GM12874 (cell line): ENCODE measurements around the gene SCO2.

Source experiments
- CTCF ChIP-seq: IDR thresholded peaks from 2 replicates; pipeline ENCODE4 v1.5.1; 2011; ENCODE audit warnings: low read depth, mild to moderate bottlenecking, control low read depth, low read length, moderate library complexity; ENCODE audit not compliant: insufficient read depth

Gene SCO2

DNA sequence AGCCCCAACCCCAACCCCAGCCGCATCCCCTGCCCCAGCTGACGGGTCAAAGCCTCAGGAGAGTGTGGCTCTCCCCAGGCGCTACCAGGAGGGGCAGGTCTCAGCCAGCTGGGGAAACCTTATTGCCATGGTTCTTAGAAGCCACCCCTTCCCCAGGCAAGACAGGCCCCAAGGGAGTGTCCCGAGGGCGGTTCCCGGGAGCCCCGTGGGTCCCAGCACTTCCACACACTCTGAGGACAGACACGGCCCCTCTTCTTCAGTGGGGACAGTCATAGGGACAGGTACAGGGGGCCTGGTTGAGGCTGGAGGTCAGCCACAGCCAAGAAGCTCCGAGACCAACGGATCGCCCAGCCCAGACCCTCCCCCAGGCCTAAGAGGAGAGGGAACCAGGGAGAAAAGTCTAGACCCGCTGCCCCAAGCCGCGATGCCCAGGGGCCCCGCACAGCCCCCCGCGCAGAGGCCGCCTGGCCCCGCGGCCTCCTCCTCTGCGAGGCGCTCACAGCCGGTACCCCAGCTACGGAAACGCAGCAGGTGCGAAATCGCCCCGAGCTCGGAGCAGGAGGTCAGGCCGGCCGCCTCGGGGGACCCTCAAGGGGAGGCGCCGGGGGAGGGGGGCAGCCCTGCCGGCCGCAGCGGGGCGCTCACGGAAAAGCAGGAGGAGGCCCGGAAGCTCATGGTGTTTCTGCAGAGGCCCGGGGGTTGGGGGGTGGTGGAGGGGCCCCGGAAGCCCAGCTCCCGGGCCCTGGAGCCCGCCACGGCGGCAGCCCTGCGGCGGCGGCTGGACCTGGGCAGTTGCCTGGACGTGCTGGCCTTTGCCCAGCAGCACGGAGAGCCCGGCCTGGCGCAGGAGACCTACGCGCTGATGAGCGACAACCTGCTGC lies 22.9 kb upstream of the SCO2 start:
- peak; percentile 28; the same call in 1 of the 2 replicates for TF ChIP-seq CTCF

DNA sequence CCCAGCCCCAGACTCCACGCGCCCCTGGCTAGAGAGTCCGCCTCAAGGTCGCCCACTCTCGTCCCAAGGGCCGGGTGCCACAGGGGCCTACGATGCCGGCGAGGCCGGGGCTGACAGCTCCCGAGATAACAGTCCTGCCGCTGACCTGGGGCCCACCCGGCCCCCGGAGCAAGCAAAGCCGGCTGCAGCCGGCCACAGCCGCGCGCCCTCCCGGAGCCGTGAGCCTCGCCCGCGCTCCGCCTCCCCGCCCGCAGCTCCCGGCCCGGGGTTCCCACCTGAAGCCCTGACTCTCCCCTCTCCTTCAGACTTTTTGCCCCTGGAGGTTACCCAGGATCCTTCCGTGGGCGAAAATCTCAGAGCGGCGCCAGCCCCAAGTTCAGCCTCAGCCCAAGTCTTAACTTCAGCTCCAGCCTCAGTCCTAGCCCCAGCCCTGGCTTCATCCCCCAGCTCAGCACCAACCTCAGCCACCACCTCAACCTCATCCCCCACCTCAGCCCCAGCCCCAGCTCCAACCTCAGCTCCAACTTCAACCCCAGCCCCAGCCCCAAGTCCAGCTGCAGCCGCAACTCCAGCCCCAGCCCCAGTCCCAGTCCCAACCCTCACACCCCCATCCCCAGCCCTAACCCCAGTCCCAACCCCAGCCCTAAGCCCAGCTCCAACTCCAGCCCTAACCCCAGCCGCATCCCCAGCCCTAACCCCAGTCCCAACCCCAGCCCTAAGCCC lies 22.0 kb upstream of the SCO2 start:
- TF ChIP-seq CTCF: no peak

DNA sequence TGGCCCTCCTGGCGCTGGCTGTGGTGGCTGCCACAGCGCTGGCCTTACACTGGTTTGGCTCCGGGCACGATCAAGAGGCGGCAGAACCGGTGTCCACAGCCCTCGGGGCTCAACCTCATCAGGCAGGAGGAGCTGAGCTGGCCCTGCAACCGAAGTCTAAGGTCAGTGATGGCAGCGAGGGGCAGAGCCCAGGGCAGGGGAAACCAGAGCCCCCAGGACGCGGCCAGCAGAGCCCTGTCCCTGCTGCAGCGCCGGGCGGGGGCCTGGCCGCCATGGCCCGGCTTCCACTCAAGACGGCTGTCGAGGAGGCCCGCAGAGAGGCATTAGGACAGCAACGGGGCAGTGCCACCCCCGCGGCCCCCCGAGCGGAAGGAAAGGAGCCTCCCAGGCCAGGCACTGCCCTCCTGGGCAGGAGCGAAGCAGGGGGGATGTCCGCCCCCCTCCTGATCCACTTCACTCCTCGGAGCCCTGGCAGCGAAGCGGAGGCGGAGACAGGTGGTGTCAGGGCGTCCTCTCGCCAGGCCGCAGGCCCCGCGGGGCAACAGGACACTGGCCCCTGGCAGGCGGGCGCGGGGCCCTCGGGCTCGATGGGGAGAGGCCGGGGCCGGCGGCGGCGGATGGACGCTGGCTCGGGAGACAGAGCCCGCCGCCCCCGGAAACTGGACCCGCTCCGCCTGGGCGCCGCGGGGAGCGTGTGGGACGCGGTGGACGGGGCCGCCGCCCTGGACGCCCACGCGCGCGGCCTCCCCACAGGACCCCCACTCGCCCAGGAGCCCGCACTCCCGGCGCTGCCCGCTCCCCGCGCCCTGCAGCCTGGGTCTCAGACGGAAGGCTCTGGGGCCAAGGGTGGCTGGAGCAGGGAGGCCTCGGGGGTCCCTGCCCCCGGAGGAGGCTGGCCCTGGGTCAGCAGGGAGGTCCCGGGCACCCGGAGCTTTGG lies 21.2 kb upstream of the SCO2 start:
- TF ChIP-seq CTCF: no peak

GRCh38 chr22:50545522-50546325 lies 20.3 kb upstream of the SCO2 start, which contains the start of gene KLHDC7B:
Gene KLHDC7B, plus strand, starts transcription at chr22:50545899. Its CDS starts 345 bp downstream, at chr22:50546244.
- peak; percentile 21; the same call in 1 of the 2 replicates for TF ChIP-seq CTCF

- no peak for TF ChIP-seq CTCF
Measured at GRCh38 chr22:50544746-50545253, 19.4 kb upstream of the SCO2 start.

GRCh38 chr22:50544078-50544745 lies 18.8 kb upstream of the SCO2 start:
- TF ChIP-seq CTCF: peak; percentile 72
